ENCODE data around the gene ENG.

ENG gene

DNA sequence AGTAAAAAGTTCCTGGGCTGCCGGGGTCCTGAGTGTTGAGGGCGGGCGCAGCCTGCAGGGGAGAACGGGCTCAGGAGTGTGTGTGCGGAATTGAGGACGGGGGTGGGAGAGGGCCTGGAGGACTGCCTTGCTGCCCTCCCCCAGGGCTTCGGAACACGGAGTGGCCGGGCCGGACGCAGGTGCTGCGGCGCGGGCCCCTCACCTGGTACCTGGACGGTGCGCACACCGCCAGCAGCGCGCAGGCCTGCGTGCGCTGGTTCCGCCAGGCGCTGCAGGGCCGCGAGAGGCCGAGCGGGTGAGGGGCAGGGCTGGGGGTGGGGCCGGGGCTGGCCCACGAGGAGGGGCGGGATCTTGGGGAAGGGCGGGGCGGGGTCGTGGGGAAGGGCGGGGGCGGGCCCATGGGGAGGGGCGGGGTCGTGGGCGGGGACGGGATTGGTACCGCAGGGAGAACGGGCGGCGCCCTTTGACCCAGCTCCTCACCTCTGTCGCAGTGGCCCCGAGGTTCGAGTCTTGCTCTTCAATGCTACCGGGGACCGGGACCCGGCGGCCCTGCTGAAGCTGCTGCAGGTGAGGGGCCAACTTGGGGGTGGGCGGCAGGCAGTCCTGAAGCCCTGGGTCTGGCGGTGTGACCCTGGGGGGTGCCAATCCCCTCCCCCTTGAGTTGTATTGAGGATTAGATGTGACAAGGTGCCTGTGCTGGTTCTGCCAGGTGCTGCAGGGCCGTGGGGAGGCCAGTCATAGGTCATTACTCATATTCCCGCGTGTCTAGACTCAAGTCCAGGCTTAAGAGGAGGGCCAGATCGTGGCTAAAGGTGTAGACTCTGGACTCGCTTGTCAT lies 44.7 kb downstream of the ENG start:
- DNase-seq (ENCODE audit: extremely low spot score): peak; percentile 68
- ChIA-PET POLR2A (interaction anchor here (0.6 kb wide), 2 partner anchors 40 to 937 kb away, joined by 4 to 7 read pairs; no protein-coding TSS in a partner anchor), CTCF (interaction anchor here (1.0 kb wide), 1 partner anchor 9 kb away, joined by 3 read pairs; no protein-coding TSS in a partner anchor)
- TF ChIP-seq, protein P1, sequence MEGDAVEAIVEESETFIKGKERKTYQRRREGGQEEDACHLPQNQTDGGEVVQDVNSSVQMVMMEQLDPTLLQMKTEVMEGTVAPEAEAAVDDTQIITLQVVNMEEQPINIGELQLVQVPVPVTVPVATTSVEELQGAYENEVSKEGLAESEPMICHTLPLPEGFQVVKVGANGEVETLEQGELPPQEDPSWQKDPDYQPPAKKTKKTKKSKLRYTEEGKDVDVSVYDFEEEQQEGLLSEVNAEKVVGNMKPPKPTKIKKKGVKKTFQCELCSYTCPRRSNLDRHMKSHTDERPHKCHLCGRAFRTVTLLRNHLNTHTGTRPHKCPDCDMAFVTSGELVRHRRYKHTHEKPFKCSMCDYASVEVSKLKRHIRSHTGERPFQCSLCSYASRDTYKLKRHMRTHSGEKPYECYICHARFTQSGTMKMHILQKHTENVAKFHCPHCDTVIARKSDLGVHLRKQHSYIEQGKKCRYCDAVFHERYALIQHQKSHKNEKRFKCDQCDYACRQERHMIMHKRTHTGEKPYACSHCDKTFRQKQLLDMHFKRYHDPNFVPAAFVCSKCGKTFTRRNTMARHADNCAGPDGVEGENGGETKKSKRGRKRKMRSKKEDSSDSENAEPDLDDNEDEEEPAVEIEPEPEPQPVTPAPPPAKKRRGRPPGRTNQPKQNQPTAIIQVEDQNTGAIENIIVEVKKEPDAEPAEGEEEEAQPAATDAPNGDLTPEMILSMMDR (IDR thresholded peaks at IDR 0.05; ENCODE audit: control extremely low read depth, extremely low read depth, low read depth, missing control alignments): no peak

DNA sequence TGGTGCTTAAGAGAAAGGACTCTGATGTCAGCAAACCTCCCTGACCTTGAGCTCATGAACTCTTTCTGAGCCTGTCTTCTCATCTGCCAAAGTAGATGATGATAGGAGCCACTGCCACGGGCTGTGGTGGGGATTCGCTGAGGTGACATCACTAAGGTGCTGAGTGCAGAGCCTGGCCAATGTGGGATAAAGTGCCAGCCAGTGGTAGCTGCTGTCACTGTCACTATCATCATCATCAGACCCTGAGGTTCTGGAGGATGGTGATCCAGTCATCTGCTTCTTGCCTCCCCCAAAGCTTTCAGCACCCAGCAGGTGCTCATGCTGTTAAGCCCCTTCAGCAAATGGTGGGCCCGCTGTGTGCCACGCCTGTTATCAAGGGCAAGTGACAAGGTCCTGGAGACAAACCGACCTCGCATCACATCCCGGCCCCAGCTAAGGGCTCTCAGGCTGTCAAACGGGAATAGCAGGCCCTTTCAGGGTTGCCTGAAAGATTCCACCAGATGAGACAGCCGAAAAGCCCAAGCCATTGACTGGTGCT lies 45.4 kb downstream of the ENG start:
- POLR2A ChIA-PET: interaction anchor here (0.6 kb wide), 2 partner anchors 41 to 937 kb away, joined by 4 to 7 read pairs; no protein-coding TSS in a partner anchor
- TF ChIP-seq, protein P1 (IDR thresholded peaks at IDR 0.05; ENCODE audit: control extremely low read depth, extremely low read depth, low read depth, missing control alignments): no peak
- CTCF ChIA-PET: interaction anchor here (1.0 to 1.2 kb wide), 2 partner anchors 9 to 60 kb away, joined by 3 to 6 read pairs; no protein-coding TSS in a partner anchor
- no peak for DNase-seq (ENCODE audit: extremely low spot score)

DNA sequence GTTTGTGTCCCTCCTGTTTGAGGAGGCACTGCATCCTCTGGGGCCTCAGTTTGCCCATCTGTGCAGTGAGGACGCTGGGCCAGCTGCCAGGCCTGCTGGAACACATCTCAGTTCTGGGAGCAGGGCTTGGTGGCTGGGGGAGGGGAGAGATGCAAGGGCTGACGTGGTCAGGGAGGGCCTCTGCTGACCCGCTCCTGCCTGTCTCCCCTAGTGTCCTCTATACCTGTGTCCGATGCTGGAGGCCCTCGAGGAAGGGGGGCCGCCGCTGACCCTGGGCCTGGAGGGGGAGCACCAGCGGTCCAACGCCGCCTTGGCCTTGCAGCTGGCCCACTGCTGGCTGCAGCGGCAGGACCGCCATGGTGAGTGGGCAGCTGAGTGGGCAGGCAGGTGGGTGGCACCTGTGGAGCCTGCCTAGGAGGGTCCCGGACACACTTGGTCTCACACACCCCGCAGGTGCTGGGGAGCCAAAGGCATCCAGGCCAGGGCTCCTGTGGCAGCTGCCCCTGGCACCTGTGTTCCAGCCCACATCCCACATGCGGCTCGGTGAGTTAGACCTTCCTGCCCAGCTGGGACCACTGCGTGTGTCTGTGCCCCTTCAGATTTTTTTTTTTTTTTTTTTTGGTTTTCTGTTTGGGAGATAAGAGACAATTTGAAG lies 46.0 kb downstream of the ENG start:
- DNase-seq (ENCODE audit: extremely low spot score): no peak
- ChIA-PET CTCF (interaction anchor here (1.0 to 1.2 kb wide), 2 partner anchors 10 to 61 kb away, joined by 3 to 6 read pairs; no protein-coding TSS in a partner anchor), POLR2A (interaction anchor here (0.6 kb wide), 2 partner anchors 41 to 936 kb away, joined by 4 to 7 read pairs; no protein-coding TSS in a partner anchor)
- TF ChIP-seq, protein P1 (IDR thresholded peaks at IDR 0.05; ENCODE audit: control extremely low read depth, extremely low read depth, low read depth, missing control alignments): no peak

DNA sequence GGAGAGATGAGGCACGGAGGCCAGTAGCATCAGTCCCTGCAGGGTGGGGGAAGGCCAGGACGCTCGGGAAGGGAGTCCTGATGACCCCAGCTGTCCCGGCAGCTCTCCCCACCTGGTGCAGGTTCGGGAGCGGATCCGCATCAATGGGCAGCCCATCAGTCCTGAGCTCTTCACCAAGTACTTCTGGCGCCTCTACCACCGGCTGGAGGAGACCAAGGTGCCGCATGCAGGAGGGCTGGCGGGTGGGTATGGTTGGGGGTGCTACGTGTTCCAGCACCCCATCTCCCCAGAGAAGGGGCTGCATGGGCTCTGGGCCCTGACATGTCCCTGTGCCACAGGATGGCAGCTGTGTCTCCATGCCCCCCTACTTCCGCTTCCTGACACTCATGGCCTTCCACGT lies 47.6 kb downstream of the ENG start:
- ChIA-PET POLR2A (no interaction called here), CTCF (interaction anchor here (2.0 kb wide), 1 partner anchor 23 kb away, joined by 5 read pairs; no protein-coding TSS in a partner anchor)
- no peak for DNase-seq (ENCODE audit: extremely low spot score)
- TF ChIP-seq, protein P1 (IDR thresholded peaks at IDR 0.05; ENCODE audit: control extremely low read depth, extremely low read depth, low read depth, missing control alignments): no peak

DNA sequence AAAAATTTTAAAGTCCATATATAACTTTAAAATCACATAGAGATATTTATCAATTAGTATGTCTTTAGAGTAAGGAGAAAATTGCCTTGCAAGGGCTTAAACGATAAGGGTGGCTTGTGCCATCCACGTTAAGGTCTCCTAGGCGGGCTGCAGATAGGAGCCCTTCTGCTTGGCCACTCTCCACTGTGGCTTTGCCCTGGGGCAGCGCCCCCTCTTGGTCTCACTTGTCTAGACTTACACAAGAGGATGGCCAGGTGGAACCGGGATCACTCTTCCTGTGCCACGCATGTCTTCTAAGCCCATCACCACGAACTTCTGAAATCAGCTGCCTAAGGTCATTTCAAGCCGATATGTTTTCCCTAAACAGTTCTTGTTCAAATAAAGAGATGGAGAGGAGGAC lies 48.8 kb downstream of the ENG start:
- ChIA-PET POLR2A (no interaction called here), CTCF (interaction anchor here (0.8 to 2.0 kb wide), 5 partner anchors 14 to 23 kb away, joined by 3 to 5 read pairs (median 4); partner anchors contain the start of gene CDK9)
- no peak for DNase-seq (ENCODE audit: extremely low spot score)
- TF ChIP-seq, protein P1 (IDR thresholded peaks at IDR 0.05; ENCODE audit: control extremely low read depth, extremely low read depth, low read depth, missing control alignments): peak; percentile 32
